Measurements from ENCODE around the gene PIAS1. TPM values are rescaled to one million over a fixed set of nuclear protein-coding genes. Genes with fewer than 3 reads are reported as not detected.
"Not testable (repeated sequence)": the region's sequence is repeated elsewhere in the genome, so short reads cannot be mapped to it uniquely, and the experiment has no call there.

PIAS1 gene
- total and polyA plus RNA-seq, 2 donors, result 26.2 to 29.1 TPM

DNA sequence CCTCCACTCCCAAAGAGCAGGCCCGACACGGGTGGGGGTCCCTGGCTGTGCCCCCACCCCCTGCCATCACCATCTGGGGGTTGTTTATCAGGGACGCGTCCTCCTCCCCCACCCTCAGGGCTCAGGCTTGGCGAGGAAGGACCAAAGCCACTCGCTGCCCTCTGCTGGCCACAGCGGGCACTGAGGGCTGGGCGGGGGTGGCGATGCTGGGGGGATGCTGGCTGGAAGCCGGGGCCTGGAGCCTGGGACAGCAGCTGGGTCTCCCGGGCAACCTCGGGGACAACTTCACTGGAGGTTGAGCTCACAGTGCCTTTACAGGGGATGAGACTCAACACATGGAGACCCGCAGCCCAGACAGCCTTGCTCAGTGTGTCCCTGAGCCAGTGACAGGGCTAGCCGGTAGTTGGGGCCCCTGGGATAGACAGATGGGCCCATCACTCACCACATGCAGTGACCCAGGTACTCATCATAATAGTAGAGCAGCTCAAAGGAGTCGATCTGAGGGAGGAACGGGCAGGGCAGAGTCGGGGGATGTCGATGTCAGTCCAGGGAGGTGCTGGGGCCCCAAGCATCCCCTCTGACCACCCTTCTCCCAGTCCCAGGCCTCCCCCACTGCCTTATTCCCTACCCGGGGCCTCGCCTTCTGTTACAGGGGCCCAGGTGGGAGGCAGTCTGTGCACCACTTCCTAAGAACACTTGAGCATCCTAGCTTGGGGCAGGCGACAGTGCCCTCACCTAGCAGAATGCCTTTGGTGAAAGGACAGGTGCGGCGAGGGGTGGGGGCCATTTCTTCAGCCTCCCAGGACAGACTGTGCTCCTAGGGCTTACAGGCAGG lies 156.9 kb downstream of the PIAS1 start:
- Histone ChIP-seq H3K36me3 (ENCODE audit: control insufficient read depth in 2 of 2, insufficient read depth in 2 of 2, low read length in 1 of 2) (peaks cover 4 to 10% of the 10 kb centered on the region in 2 donors), H3K27me3 (ENCODE audit: control insufficient read depth in 2 of 2, insufficient read depth in 1 of 2, low read length in 1 of 2) (no peaks in the 10 kb centered on the region), H3K4me1 (ENCODE audit: control insufficient read depth in 2 of 2, insufficient read depth in 2 of 2, low read length in 2 of 2) (peaks cover 7 to 47% of the 10 kb centered on the region in 2 donors), H3K27ac (ENCODE audit: low read depth in 1 of 2, low read length in 1 of 2) (no peak overlapping the region), H3K4me3 (ENCODE audit: low read length in 2 of 2) (no peak overlapping the region), H3K9me3 (ENCODE audit: control insufficient read depth in 2 of 2, insufficient read depth in 1 of 2, low read length in 1 of 2) (peaks cover 0 to 2% of the 10 kb centered on the region in 2 donors)
- DNase-seq (ENCODE audit: low read depth in 6 of 9, low spot score in 9 of 9), result peak in 2 of 9 donors; percentile 53 to 66
- 83% methylated on average over 23 of the region's 23 CpGs for WGBS

DNA sequence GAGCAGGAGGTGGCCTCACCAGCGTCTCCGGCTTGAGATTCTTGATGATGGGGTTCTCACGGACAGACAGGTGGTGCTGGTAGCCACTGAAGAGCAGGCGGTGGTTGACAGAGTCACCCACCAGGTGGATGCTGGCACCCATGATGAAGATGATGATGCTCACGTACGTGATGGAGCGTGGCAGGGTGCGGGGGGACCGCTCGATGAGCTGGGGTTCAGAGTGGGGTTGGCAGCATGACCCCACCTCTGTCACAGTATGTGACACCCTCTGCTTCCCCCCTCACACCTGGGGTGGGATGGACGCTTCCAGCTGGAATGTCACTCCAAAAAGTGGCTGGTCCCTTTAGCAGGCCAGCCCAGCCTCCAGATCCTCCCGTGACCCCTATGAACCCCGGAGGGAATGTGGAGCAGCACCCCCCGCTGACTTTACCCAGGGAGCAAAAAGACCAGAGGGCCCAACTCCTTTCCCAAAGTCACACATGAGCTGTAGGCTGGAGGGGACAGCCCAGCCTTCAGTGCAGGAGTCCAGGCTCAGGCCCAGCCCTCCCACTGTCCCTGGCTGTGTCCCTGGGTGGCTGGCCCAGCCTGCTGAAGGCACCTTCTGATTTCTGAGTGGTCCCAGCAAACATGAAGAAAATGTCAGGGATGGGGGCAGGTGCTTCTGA lies 157.7 kb downstream of the PIAS1 start:
- no peaks in the 10 kb centered on the region for H3K27me3 ChIP-seq (ENCODE audit: control insufficient read depth in 2 of 2, insufficient read depth in 1 of 2, low read length in 1 of 2)
- H3K4me3 ChIP-seq (ENCODE audit: low read length in 2 of 2), result no peak overlapping the region
- 98% methylated on average over 14 of the region's 14 CpGs for WGBS
- H3K9me3 ChIP-seq (ENCODE audit: control insufficient read depth in 2 of 2, insufficient read depth in 1 of 2, low read length in 1 of 2), result peaks cover 0 to 2% of the 10 kb centered on the region in 2 donors
- H3K36me3 ChIP-seq (ENCODE audit: control insufficient read depth in 2 of 2, insufficient read depth in 2 of 2, low read length in 1 of 2), result peaks cover 4 to 11% of the 10 kb centered on the region in 2 donors
- no peak overlapping the region for H3K27ac ChIP-seq (ENCODE audit: low read depth in 1 of 2, low read length in 1 of 2)
- DNase-seq (ENCODE audit: low read depth in 6 of 9, low spot score in 9 of 9), result no peak
- H3K4me1 ChIP-seq (ENCODE audit: control insufficient read depth in 2 of 2, insufficient read depth in 2 of 2, low read length in 2 of 2), result peaks cover 5 to 40% of the 10 kb centered on the region in 2 donors

DNA sequence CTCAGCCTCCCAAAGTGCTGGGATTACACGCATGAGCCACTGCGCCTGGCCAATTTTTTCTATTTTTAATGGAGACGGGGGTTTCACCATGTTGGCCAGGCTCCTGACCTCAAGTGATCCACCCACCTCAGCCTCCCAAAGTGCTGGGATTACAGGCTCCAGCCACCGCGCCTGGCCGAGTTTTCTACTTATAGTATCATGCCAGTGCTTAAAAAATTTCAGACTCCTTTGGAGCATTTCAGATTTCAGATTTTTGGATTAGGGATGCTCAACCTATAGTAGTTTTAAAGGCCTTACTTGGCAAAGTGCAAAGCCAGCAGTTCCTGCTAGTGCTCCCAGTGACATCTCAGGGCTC lies 159.4 kb downstream of the PIAS1 start:
- H3K27me3 ChIP-seq (ENCODE audit: control insufficient read depth in 2 of 2, insufficient read depth in 1 of 2, low read length in 1 of 2); H3K4me3 ChIP-seq (ENCODE audit: low read length in 2 of 2); H3K9me3 ChIP-seq (ENCODE audit: control insufficient read depth in 2 of 2, insufficient read depth in 1 of 2, low read length in 1 of 2); DNase-seq (ENCODE audit: low read depth in 6 of 9, low spot score in 9 of 9); H3K27ac ChIP-seq (ENCODE audit: low read depth in 1 of 2, low read length in 1 of 2): not testable (repeated sequence)
- 99% methylated on average over 6 of the region's 6 CpGs for WGBS
- Histone ChIP-seq H3K36me3 (ENCODE audit: control insufficient read depth in 2 of 2, insufficient read depth in 2 of 2, low read length in 1 of 2) (peaks cover 9 to 13% of the 10 kb centered on the region in 2 donors), H3K4me1 (ENCODE audit: control insufficient read depth in 2 of 2, insufficient read depth in 2 of 2, low read length in 2 of 2) (peaks cover 5 to 23% of the 10 kb centered on the region in 2 donors)

DNA sequence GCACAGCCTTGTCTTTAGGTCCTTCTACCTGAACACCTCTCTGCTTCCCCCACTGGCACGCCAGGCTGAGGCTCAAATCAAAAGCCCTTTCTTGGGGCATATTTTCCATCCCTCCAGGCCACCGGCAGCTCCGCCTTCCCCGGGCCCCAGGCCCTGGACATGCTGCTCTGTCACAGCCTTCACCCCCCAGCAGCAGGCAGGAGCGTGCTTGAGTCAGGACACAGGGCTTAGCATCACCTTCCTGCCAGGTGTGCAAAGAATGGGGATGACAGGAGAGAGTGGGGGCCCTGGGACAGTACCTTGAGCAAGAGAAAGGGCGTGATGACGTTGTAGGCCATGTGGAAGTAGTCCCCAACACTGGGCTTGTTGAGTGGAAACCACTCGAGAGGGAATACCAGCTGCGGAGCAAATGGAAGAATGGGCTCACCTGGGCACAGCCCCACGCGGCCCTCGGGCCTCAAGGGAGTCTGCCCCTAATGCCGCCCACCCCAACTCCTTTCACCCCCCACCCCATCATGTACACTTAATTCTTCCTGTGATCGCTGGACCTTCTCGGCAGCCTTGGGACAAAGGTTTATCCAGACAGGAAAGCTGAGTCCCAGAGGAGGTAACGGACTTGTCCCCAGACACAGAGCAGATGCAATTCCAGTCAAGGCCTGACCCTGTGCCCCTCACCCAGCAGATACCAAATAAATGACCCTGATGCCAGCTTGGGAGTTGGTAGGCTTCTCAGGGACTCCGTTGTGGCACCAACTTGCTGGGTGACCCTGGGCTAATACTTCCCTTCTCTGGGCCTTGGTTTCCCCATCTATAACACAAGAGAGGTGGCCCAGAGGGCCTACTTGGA lies 160.1 kb downstream of the PIAS1 start:
- Histone ChIP-seq H3K36me3 (ENCODE audit: control insufficient read depth in 2 of 2, insufficient read depth in 2 of 2, low read length in 1 of 2) (peaks cover 15% of the 10 kb centered on the region in 2 donors), H3K9me3 (ENCODE audit: control insufficient read depth in 2 of 2, insufficient read depth in 1 of 2, low read length in 1 of 2) (no peaks in the 10 kb centered on the region), H3K4me1 (ENCODE audit: control insufficient read depth in 2 of 2, insufficient read depth in 2 of 2, low read length in 2 of 2) (peaks cover 5 to 16% of the 10 kb centered on the region in 2 donors), H3K27ac (ENCODE audit: low read depth in 1 of 2, low read length in 1 of 2) (no peak overlapping the region), H3K4me3 (ENCODE audit: low read length in 2 of 2) (no peak overlapping the region), H3K27me3 (ENCODE audit: control insufficient read depth in 2 of 2, insufficient read depth in 1 of 2, low read length in 1 of 2) (no peaks in the 10 kb centered on the region)
- no peak for DNase-seq (ENCODE audit: low read depth in 6 of 9, low spot score in 9 of 9)
- 98% methylated on average over 17 of the region's 17 CpGs for WGBS

DNA sequence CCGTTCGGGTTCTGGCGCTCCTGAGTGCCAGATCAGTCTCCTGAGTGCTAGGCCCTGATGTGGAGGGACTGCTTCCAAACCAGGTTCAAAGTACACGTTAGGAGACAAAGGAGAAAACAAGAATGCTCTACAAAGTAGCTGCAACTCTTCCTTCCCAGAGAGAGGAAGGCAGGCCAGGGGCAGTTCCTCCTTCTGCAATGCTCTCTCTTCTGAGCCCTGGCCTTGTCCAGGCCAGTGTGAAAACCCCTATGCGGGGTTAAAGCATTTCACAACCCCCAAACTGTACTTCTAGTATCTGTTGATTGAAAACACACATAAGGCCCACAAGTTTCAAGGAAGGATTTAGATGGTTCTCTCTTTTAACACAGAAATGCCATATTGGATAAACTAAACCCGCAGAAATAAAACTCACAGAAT lies 160.7 kb downstream of the PIAS1 start:
- Histone ChIP-seq H3K4me1 (ENCODE audit: control insufficient read depth in 2 of 2, insufficient read depth in 2 of 2, low read length in 2 of 2) (peaks cover under 1 to 9% of the 10 kb centered on the region in 2 donors), H3K9me3 (ENCODE audit: control insufficient read depth in 2 of 2, insufficient read depth in 1 of 2, low read length in 1 of 2) (no peaks in the 10 kb centered on the region), H3K27me3 (ENCODE audit: control insufficient read depth in 2 of 2, insufficient read depth in 1 of 2, low read length in 1 of 2) (no peaks in the 10 kb centered on the region), H3K4me3 (ENCODE audit: low read length in 2 of 2) (no peak overlapping the region), H3K36me3 (ENCODE audit: control insufficient read depth in 2 of 2, insufficient read depth in 2 of 2, low read length in 1 of 2) (peaks cover 18 to 19% of the 10 kb centered on the region in 2 donors), H3K27ac (ENCODE audit: low read depth in 1 of 2, low read length in 1 of 2) (no peak overlapping the region)
- 82% methylated on average over 6 of the region's 6 CpGs for WGBS
- DNase-seq (ENCODE audit: low read depth in 6 of 9, low spot score in 9 of 9), result no peak

DNA sequence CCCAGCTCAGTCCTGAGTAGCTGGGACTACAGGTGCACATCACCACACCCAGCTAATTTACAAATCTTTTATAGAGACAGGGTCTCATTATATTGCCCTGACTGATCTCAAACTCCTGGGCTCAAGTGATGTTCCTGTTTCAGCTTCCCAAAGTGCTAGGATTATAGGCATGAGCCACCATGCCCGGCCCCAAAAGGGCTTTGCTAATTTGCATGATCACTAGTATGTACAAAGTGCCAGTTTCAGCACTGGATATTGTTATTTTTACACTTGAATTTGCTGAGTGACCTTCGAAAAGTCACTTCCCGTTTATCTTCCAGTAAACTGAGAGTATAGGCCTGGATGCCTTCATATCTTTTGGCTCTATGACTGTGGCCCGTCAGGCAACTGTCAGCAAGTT lies 163.2 kb downstream of the PIAS1 start:
- Histone ChIP-seq H3K36me3 (ENCODE audit: control insufficient read depth in 2 of 2, insufficient read depth in 2 of 2, low read length in 1 of 2) (peaks cover 13 to 22% of the 10 kb centered on the region in 2 donors), H3K4me3 (ENCODE audit: low read length in 2 of 2) (no peak overlapping the region), H3K9me3 (ENCODE audit: control insufficient read depth in 2 of 2, insufficient read depth in 1 of 2, low read length in 1 of 2) (no peaks in the 10 kb centered on the region), H3K4me1 (ENCODE audit: control insufficient read depth in 2 of 2, insufficient read depth in 2 of 2, low read length in 2 of 2) (no peaks in the 10 kb centered on the region), H3K27ac (ENCODE audit: low read depth in 1 of 2, low read length in 1 of 2) (no peak overlapping the region), H3K27me3 (ENCODE audit: control insufficient read depth in 2 of 2, insufficient read depth in 1 of 2, low read length in 1 of 2) (no peaks in the 10 kb centered on the region)
- WGBS, result 94% methylated on average over 4 of the region's 4 CpGs
- no peak for DNase-seq (ENCODE audit: low read depth in 6 of 9, low spot score in 9 of 9)

DNA sequence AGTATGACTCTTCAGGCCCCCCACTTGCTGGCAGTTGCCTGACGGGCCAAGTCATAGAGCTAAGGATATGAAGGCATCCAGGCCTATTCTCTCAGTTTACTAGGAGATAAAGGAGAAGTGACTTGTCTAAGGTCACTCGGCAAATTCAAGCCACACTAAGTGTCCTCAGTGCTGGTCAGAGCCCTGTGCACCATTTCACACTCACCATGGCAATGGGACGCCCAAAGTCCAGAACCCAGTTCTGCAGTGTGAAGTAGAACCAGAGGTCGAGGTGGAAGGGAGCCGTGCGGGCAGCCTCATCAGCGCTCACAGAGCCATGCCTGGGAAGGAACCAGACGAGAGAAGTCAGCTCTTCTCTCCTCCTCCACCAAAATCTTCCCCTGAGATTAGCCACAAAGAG lies 164.2 kb downstream of the PIAS1 start:
- 97% methylated on average over 8 of the region's 8 CpGs for WGBS
- Histone ChIP-seq H3K27ac (ENCODE audit: low read depth in 1 of 2, low read length in 1 of 2) (no peak overlapping the region), H3K36me3 (ENCODE audit: control insufficient read depth in 2 of 2, insufficient read depth in 2 of 2, low read length in 1 of 2) (peaks cover 13 to 24% of the 10 kb centered on the region in 2 donors), H3K9me3 (ENCODE audit: control insufficient read depth in 2 of 2, insufficient read depth in 1 of 2, low read length in 1 of 2) (no peaks in the 10 kb centered on the region), H3K4me1 (ENCODE audit: control insufficient read depth in 2 of 2, insufficient read depth in 2 of 2, low read length in 2 of 2) (no peaks in the 10 kb centered on the region), H3K27me3 (ENCODE audit: control insufficient read depth in 2 of 2, insufficient read depth in 1 of 2, low read length in 1 of 2) (no peaks in the 10 kb centered on the region), H3K4me3 (ENCODE audit: low read length in 2 of 2) (no peak overlapping the region)
- no peak for DNase-seq (ENCODE audit: low read depth in 6 of 9, low spot score in 9 of 9)

DNA sequence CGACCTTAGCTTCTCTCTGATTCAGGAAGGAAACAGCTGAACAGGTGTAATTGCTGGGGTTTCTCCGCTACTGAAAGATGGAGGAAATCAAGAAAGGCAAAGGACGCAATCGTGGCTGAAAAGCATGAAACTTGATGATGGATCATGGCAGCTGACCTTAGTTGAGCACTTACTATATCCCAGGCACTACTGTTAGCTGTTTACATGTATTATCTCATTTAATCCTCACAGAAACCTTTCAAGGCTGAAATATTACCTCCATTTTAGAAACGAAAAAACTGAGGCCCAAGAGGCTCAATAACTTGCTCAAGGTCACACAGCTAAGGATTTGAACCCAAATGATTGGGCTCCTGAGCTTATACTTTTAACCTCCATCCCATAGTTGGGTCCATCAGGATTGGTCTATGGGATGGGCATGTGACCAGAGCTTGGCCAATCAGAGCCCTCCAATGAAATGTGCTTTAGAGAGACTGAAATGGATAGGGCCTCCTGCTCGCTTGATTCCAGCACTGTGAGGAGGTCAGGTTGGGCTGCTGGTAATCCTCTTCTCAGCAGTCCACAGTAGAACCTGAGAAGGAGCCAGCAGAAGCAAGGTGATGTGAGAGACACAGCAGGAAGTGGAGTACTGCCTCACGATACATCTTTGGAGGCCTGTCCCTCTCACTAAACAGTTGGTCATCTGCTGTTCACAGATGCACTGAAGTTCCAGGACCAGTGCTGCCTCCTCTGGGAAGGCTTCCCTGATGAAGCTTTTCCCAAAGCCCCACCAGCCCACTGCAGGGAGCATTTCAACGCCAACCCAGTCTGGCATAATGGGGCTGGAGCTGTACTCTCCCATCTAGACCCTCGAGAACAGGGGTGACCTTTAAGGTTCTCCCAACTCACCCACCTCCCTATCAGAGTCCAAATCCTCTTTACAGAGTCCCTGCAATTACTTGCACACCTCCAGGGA lies 165.0 kb downstream of the PIAS1 start:
- Histone ChIP-seq H3K4me3 (ENCODE audit: low read length in 2 of 2) (no peak overlapping the region), H3K36me3 (ENCODE audit: control insufficient read depth in 2 of 2, insufficient read depth in 2 of 2, low read length in 1 of 2) (peaks cover 13 to 22% of the 10 kb centered on the region in 2 donors), H3K9me3 (ENCODE audit: control insufficient read depth in 2 of 2, insufficient read depth in 1 of 2, low read length in 1 of 2) (no peaks in the 10 kb centered on the region), H3K27ac (ENCODE audit: low read depth in 1 of 2, low read length in 1 of 2) (no peak overlapping the region), H3K27me3 (ENCODE audit: control insufficient read depth in 2 of 2, insufficient read depth in 1 of 2, low read length in 1 of 2) (no peaks in the 10 kb centered on the region), H3K4me1 (ENCODE audit: control insufficient read depth in 2 of 2, insufficient read depth in 2 of 2, low read length in 2 of 2) (no peaks in the 10 kb centered on the region)
- 98% methylated on average over 9 of the region's 9 CpGs for WGBS
- no peak for DNase-seq (ENCODE audit: low read depth in 6 of 9, low spot score in 9 of 9)

Data from thymus (tissue), 11 donors.